Measurements from ENCODE around the gene SPCS3.

The SPCS3 gene

DNA sequence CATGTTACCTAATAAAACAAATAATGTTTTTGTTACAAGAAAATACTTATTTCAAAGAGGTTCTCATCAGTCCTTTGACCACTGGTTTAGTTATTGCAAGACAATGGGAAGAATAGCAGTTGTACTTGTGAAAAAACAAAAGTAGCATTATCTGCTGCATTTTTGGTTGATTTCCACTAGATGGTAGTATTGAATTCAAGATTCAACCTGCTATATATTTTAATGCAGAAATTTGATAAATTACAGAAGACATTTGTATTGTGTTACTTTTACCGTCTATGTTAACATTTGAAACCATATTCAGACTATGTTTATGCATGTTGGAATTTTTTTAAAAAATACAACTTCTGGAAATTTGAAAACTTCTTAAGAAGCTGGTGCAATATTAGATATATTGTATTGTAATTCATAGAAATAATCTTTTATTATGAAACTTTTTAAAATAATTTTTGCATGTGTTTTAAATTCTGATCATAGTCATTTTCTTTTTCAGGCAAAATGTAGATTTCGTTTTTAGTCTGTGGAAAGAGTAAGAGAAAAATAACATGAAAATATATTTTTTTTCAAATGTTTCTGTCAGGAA, 56.4 kb downstream of the SPCS3 start:
- Histone ChIP-seq H3K9ac (ENCODE audit: insufficient read length) (no peak overlapping the region), H3K36me3 (ENCODE audit: insufficient read depth, low read length) (no peaks in the 10 kb centered on the region), H3K9me3 (ENCODE audit: low read depth, low read length) (no peaks in the 10 kb centered on the region), H3K4me3 (no peak overlapping the region), H3K27ac (no peak overlapping the region)
- no peak for DNase-seq (ENCODE audit: low read depth, low spot score)
- TF ChIP-seq FOXP2 (optimal IDR thresholded peaks at IDR 0.05; ENCODE audit: control extremely low read depth, extremely low read length, insufficient read depth) (no peak), POLR2AphosphoS5 (IDR thresholded peaks at IDR 0.05; ENCODE audit: borderline replicate concordance, low read depth, low read length) (no peak), EZH2 (IDR thresholded peaks at IDR 0.05) (no peak)

DNA sequence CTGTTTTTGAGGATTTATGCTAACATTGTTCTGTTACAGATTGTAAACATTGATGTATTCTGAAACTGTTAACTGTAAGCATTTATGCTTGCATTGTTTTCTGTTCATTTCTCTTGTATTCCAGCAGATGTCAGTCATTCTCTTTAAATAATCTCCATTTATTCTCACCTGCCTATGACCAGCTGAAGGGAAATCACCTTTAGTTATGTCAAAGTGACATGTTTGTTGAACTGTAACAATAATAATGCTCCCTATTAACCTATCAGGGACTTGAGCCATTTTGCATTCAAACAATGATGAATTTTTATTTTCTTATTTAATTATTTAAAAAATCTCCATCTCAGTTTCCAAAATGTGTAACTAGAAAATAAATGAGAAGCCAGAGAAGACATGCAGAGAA, 58.0 kb downstream of the SPCS3 start:
- no peak for TF ChIP-seq POLR2AphosphoS5 (IDR thresholded peaks at IDR 0.05; ENCODE audit: borderline replicate concordance, low read depth, low read length)
- no peak for TF ChIP-seq FOXP2 (optimal IDR thresholded peaks at IDR 0.05; ENCODE audit: control extremely low read depth, extremely low read length, insufficient read depth)
- no peak for TF ChIP-seq EZH2 (IDR thresholded peaks at IDR 0.05)
- no peak overlapping the region for H3K9ac ChIP-seq (ENCODE audit: insufficient read length)
- no peaks in the 10 kb centered on the region for H3K36me3 ChIP-seq (ENCODE audit: insufficient read depth, low read length)
- H3K4me3 ChIP-seq = no peak overlapping the region
- H3K27ac ChIP-seq = no peak overlapping the region
- H3K9me3 ChIP-seq (ENCODE audit: low read depth, low read length) = no peaks in the 10 kb centered on the region
- no peak for DNase-seq (ENCODE audit: low read depth, low spot score)

DNA sequence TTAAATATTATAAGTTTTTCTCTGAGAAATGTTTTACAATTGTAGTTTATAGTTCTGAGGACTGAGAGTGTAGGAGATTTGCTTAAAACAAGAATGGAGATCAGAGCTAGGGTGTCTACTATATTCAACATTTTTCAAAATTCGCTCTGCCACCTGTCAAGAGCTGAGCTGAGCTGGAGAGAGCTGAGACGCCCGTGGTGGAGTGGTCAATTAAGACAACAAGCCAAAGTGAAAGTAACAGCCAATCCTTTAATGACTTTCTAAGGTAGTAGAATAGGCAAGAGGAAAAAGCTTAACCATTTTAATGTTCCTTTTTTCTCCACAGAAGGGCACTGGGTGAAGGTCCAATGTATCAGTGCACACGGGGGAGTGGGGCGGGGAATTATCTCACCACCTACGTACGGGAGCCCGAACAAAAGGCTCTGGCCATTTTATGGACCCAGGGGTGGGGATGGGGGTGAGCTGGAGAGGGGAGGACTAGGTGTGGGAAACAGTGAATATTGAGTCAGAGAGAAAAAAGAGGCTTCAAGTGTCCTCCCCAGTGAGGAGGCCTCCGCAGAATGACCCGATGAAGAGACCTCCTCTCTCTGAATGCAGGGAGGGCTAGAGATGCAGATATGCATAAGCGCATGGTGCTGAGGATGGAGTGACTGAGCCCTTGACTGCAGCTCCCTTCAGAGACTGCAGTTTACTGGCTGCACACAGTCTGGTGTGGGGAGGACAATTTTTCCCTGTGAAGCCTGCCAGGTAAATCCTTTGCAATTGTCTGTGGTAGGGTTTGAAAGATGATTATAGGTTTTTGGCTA, 60.8 kb downstream of the SPCS3 start:
- TF ChIP-seq EZH2 (IDR thresholded peaks at IDR 0.05) (no peak), POLR2AphosphoS5 (IDR thresholded peaks at IDR 0.05; ENCODE audit: borderline replicate concordance, low read depth, low read length) (no peak), FOXP2 (optimal IDR thresholded peaks at IDR 0.05; ENCODE audit: control extremely low read depth, extremely low read length, insufficient read depth) (no peak)
- Histone ChIP-seq H3K9ac (ENCODE audit: insufficient read length) (no peak overlapping the region), H3K27ac (no peak overlapping the region), H3K36me3 (ENCODE audit: insufficient read depth, low read length) (no peaks in the 10 kb centered on the region), H3K9me3 (ENCODE audit: low read depth, low read length) (no peaks in the 10 kb centered on the region), H3K4me3 (no peak overlapping the region)
- no peak for DNase-seq (ENCODE audit: low read depth, low spot score)

Data from SK-N-MC (cell line).